ENCODE measurements around the gene ARHGEF33.

The ARHGEF33 gene

DNA sequence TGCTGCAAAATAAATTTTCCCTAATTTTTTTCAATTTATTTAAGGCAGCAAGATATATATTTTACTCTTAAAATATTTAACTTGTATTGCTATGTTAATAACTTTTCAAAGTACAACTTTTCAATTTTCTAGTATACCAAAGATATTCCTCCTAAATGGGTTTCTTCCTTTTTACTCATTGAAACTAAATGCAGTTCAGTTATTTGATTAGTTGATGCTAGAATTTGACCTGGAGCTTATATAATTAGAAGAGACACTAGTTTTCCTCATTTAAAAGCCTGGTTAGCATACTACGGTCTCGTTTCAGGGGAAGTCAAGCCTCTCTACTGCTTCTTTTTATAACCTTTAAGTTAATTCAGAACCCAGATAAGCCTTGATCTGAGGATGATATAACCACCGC lies at the start of gene ARHGEF33:
ARHGEF33 (plus strand) TSS at position 301 of the 400 bp plus-strand sequence. CDS start 29,573 bp downstream, outside the sequence.
- no peak for DNase-seq

- no peak for DNase-seq
These were observed 39.6 kb upstream of the ARHGEF33 start for GRCh38 chr2:38850045-38850444.

DNA sequence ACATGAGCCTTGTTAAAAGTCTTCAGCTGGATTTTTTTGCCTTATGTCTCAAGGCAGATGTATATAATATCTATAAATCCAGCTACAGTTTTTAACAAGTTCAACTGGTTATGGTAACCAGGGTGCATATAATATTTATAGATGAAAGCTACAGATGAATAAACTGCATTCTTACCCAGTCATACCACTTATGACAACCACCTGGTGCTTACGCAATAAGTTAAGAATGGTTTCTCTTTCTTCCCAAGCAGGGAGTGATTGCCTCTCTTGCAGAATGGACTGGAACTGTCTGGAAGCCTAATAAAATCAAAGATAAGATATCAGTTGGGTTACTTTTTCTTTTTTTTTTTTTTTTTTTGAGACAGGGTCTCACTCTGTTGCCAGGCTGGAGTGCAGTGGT lies 33.5 kb upstream of the ARHGEF33 start:
- DNase-seq: no peak

GRCh38 chr2:38862476-38862875 lies 27.2 kb upstream of the ARHGEF33 start:
- no peak for DNase-seq

DNA sequence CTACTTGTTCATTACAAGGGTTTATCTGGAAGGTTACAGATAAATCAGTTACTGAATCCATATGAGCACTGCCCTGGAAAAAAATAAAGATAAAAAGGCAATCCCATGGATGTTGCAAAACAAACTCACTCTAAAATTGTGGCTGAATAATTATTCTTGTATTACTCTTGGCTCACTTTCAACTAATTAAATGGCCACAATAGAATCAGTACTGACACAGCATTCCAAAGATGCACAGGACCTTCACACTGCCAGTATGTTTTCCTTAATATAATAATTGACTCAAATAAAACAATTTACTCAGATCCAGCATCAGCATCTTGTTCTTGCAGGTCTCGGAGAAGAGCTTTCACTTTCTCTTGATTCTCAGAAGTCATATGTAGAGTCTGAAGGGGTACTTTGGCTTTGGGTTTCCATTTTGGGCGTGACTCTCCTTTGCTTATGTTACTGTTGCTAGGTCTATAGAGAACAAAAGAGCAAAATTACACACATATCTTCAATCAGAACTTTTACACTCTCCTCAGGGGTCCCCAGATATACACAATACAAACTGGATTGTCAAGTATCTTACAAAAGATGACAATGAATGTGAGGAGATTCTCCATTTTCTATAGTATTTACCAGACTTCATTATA lies 26.5 kb upstream of the ARHGEF33 start:
- peak in 1 of 2 donors; percentile 1 for DNase-seq

DNA sequence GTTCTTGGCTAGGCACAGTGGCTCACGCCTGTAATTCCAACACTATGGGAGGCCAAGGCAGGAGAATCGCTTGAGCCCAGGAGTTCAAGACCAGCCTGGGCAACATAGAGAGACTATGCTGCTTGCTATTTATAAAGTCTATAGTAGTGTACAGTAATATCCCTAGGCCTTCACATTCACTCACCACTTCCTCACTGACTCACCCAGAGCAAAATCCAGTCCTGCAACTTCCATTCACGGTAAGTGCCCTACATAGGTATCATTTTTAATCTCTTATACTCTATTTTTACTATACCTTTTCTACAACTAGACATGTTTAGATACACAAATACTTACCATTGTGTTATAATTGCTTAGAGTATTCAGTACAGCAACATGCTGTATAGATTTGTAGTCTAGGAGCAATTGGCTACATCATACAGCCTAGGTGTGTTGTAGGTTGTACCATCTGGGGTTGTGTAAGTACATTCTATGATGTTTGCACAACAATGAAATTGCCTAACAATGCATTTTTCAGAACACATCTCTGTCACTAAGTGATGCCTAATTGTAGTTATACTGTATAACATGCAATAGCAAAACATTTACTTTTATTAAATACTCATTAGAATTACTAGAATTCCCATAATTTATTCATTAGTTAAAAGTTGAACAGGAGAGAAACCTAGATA lies 22.8 kb upstream of the ARHGEF33 start:
- no peak for DNase-seq

DNA sequence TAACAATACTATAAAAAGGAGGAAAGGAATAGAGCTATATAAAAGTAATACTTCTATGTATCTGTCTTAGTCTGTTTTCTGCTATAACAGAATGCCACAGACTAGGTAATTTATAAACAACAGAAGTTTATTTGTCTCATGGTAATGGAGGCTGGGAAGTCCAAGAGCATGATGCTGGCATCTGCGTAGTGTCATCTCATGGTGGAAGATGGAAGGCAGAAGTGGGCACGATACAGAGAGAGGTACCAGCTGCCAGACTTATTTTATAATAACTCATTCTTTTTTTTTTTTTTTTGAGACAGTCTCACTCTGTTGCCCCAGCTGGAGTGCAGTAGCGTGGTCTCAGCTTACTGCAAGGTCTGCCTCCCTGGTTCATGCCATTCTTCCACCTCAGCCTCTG lies 18.2 kb upstream of the ARHGEF33 start:
- no peak for DNase-seq

DNA sequence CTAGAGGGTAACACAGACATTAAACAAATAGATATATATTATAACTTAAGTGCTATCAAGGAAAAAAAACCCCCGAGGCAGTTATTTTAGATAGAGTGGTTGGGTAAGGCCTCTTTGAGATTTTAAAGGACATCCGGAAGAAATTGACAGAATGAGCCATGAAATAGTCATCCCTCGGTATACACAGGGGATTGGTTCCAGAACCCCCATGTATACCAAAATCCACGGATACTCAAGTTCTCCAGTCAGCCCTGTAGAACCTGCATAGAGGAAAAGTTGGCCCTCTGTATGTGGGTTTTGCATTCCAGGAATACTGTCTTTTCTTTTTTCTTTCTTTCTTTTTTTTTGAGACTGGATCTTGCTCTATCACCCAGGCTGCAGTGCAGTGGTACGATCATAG lies 15.9 kb upstream of the ARHGEF33 start:
- no peak for DNase-seq

DNA sequence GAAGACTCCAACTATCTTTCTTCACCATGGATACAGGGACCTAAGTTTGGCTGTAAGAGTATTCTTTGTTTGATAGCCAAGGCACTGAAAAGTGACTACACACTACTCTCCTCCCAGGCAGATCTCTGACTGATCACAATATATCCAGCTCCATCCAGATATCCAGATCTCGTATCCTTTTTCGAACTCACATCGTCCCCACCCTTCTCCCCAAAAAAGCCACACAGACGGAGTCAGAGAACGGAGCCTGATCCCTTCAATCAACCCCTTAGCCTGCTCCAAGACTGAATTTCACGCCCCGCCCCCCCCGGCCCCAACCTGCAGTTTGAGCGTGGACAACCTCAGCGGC lies 14.5 kb upstream of the ARHGEF33 start:
- DNase-seq: no peak

DNA sequence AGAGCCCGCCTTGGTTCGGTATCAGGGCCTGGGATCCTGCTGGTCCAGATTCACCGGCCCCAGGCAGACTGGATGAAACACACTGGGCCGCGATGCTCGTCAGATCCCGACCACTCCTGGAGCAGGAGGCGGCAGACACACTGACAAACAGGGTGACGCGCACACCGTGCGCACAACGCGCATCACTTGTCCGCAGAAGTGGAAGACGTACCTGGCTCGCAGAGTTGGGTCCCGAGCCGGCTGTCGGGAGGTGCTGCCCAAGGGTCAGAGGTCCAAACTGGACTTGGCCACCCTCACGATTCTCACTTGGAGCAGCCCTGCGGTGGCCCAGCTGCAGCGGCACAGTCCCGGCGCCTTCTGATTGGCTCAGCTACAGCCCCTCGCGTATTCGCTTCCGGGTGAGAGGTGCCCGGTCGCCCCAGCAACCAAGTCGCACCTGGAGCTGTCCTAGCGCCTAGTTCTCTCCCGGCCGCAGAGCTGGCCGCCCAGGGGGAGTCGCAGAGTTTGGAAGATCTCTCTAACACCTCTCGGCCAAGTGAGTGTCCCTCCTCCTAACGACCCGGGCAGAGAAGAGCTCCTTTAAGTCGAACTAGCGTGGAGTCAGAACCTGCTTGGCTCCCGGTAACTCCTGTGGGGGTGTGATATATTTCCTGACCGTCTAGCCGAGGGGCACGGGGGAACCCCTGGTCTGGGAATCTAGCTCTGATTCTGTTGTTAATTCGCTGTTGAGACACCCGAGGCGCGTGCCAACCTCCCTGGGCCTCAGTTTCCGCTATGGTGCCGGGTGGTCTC lies 13.9 kb upstream of the ARHGEF33 start, which contains the start of the genes DHX57 and MORN2:
DHX57 (minus strand) TSS at position 359 of the 792 bp plus-strand sequence. CDS start 7,529 bp downstream, outside the sequence.
MORN2 (plus strand) TSS at position 401 of the 792 bp plus-strand sequence.
- peak; percentile 79 to 84 for DNase-seq

- no peak for DNase-seq
These were observed 13.3 kb upstream of the ARHGEF33 start for GRCh38 chr2:38876407-38876806.

GRCh38 chr2:38886063-38886462 lies 3.6 kb upstream of the ARHGEF33 start:
- no peak for DNase-seq

DNA sequence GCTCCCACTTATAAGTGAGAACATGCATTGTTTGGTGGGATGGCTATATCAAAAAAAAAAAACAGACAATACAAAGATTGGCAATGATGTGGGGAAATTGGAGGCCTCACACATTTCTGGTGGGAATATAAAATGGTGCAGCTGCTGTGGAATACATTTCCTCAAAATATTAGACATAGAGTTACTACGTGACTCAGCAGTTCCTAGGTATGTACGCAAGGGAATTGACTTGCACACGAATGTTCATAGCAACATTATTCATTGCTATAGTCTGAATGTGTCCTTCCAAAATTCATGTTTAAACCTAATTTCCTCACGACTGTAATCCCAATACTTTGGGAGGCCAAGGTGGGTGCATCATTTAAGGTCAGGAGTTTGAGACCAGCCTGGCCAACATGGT lies 2.3 kb upstream of the ARHGEF33 start:
- no peak for DNase-seq

GRCh38 chr2:38887902-38888554 lies 1.6 kb upstream of the ARHGEF33 start:
- DNase-seq: no peak

DNA sequence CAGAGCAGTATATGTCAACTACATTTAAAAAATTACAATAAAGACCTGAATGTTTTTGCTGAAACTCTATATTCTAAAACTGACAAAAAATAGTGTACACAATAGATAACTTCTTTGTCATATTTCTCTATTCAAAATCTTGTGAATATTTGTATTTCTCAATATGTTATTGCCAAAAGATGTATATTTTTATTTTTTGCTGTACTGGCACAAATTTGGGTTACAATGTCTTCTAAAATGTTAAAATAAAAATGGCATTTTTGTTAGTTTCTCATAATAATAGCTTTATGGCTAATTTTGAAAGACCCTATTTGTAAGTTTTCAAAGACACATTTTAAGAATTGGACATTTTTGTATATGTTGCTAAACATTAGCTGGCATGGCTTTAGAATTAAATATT lies 630 bp upstream of the ARHGEF33 start:
- DNase-seq: no peak

GRCh38 chr2:38892819-38893218 lies 3.1 kb downstream of the ARHGEF33 start:
- DNase-seq: no peak

DNA sequence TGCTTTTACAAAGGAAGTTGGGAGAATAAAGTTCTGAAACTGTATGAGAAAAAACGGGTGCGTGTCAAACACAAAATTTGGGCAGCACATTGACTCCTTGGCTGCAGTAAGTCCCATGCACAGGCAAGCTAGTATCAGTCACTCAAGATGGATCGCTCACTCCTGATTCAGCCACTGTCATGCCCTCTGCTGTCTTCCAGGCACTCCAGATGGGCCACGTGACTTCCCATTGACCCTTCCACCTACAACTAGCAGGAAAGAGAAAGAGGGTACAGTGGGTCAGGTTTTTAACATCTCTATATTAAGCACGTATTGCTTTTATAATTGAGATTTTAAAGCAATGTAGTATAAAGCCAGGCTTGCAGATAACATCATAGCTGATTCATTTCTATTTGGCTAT lies 8.6 kb downstream of the ARHGEF33 start:
- DNase-seq: no peak

- no peak for DNase-seq
These were observed 11.1 kb downstream of the ARHGEF33 start for GRCh38 chr2:38900726-38901125.

DNA sequence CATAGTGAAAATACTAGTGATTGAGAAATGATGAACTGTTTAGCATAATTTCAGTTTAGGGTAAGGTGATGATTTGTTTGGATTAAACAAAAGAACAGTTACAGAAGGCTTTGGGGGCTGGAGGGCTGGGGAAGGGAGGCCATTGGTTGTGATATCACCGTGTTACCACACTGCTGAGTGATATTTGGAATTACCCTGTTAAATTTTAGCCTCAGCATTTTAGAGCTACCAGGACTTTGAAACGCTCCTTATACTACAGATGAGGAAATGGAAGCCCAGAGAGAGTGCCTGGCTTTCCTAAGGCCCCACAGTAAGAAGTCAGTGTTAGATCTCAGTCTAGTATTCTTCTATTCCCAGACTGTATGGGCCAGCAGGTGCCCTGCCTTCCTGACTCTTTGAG lies 15.6 kb downstream of the ARHGEF33 start:
- DNase-seq: no peak

DNA sequence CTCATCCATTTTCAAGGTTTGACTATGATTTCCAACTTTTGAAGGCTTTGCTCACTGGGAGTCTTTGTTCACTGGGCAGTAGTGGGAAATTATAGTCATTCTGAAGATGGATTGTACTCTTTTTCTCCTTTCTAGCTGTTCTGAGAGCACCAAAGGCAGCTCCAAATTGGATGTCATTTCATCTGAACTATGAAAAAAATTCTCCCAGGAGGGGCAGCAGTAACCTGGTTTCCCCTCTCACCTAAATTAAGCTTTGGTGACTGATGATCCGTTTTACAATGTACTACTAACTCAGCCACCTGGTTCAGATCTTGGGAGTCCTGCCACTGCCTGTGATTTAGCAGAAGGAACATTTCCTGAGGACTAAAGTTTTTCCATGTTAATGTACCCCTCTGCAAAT lies 17.6 kb downstream of the ARHGEF33 start:
- DNase-seq: no peak

DNA sequence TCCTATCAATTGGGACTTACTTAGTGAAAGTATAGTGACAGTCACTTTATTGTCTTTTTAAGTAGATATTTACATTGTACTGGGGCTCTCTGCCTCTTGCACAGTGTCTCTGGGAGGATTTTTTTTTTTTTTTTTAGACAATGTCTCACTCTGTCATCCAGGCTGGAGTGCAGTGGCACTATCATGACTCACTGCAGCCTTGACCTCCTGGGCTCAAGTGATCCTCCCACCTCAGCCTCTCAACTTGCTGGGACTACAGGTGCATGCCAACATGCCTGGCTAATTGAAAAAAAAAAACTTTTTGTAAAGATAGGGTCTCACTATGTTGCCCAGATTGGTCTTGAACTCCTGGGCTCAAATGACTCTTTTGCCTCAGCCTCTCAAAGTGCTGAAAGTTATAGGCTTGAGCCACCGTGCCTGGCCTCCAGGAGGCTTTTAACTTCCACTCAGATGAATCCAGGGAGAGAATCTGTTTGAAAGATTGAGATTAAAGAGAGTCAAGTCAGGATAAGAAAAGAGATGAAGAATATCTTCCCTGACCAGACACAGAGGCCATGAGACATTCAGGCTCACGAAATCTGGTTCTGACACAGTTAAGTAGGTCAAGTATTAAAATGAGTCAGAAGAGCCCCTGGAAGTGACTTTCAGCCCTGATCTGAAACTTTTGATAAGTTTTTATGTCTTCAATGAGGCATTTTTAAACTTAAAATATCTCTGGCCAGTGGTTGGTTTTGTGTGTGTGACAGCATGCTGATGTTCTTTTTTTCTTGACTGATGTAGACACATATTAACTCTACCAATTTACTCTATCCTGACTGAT lies 18.3 kb downstream of the ARHGEF33 start:
- no peak for DNase-seq

GRCh38 chr2:38909872-38910271 lies 20.2 kb downstream of the ARHGEF33 start:
- DNase-seq: no peak
